Uterus (tissue), 4 donors: ENCODE data around the gene CELA3A. TPM values are rescaled to one million over a fixed set of nuclear protein-coding genes. Genes with fewer than 3 reads are reported as not detected.
"Not testable (repeated sequence)": the region's sequence is repeated elsewhere in the genome, so short reads cannot be mapped to it uniquely, and the experiment has no call there.

Source experiments
- DNase-seq, 2 donors: peaks; one replicate each; pipeline ENCODE4 v3.0.0-alpha.2; 2019 to 2020
- H3K27ac ChIP-seq, 2 donors: fragments of 200-600 bp; sonication (generic); 1 replicate in 1 of 2; 2 replicates in 1 of 2; pipeline ENCODE4 v1.5.1; 2016 to 2018
- H3K27me3 ChIP-seq, 2 donors: fragments of 200-600 bp; sonication (generic); one replicate each; pipeline ENCODE4 v1.5.1; 2018 to 2019; ENCODE audit warnings: control low read depth in 1 of 2
- H3K36me3 ChIP-seq, 2 donors: fragments of 200-600 bp; sonication (generic); one replicate each; pipeline ENCODE4 v1.5.1; 2019; ENCODE audit warnings: control low read depth in 1 of 2
- H3K4me1 ChIP-seq, 2 donors: fragments of 200-600 bp; sonication (generic); one replicate each; pipeline ENCODE4 v1.5.1; 2018 to 2019; ENCODE audit warnings: control low read depth in 1 of 2
- H3K4me3 ChIP-seq, 2 donors: fragments of 200-600 bp; sonication (generic); 1 replicate in 1 of 2; 2 replicates in 1 of 2; pipeline ENCODE4 v1.5.1; 2018 to 2019; ENCODE audit warnings: mild to moderate bottlenecking in 1 of 2
- H3K9me3 ChIP-seq, 2 donors: fragments of 200-600 bp; sonication (generic); one replicate each; pipeline ENCODE4 v1.5.1; 2019; ENCODE audit warnings: control low read depth in 1 of 2
- POLR2A ChIP-seq, 2 donors: fragments of 450-650 bp; IDR thresholded peaks; one replicate each; pipeline ENCODE4 v1.6.1; 2016; ENCODE audit warnings: antibody characterized with exemption in 2 of 2, mild to moderate bottlenecking in 1 of 2, moderate library complexity in 1 of 2
- intact Hi-C: fragments of 100-400 bp; cut with DNase I; formaldehyde crosslinking; loops from one replicate; pipeline ENCODE4 v1.15.1; 2023; ENCODE audit warnings: low total_unique reads
- total RNA-seq, 4 donors: library from RNA; depleted of rRNA in 3 of 4; stranded (reverse); fragments of >200 nt in 3 of 4; gene quantifications; one replicate each; pipeline versions ENCODE4 v1.1.0 to v1.2.4, GENCODE V29; 2014 to 2023
- TF ChIP-seq, protein P1 (sequence below), 4 experiments: fragments of 200-600 bp in 2 of 4; fragments of 450-650 bp in 2 of 4; sonication (generic) in 2 of 4; IDR thresholded peaks; one replicate each; pipeline ENCODE4 v1.5.1; 2016 to 2019; ENCODE audit warnings: antibody characterized with exemption in 4 of 4, mild to moderate bottlenecking in 2 of 4, moderate library complexity in 1 of 4
- donor health status: DM: yes; HTN: yes; CAD: no.

The CELA3A gene
- total RNA-seq, 4 donors from 2014 or later: not detected

GRCh38 chr1:22005261-22006149, 4.0 kb downstream of the CELA3A start:
- DNase-seq, H3K9me3 ChIP-seq, H3K36me3 ChIP-seq, intact Hi-C loops, H3K4me1 ChIP-seq, H3K4me3 ChIP-seq, H3K27me3 ChIP-seq, H3K27ac ChIP-seq: not testable (repeated sequence)

DNA sequence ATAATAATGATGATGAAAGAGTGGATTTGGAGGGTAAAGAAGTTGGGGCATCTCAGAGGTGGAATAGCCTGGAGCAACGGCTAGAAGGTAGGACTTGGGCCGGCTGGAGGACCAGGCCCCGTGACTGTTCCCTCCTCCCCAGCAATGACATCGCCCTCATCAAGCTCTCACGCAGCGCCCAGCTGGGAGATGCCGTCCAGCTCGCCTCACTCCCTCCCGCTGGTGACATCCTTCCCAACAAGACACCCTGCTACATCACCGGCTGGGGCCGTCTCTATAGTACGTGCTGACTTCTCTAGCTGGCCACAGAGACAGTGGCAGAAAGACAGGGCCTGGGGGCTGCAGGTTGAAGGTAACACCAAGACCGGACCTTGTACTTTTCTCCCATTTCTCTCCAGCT, 5.3 kb downstream of the CELA3A start:
- H3K36me3 ChIP-seq, H3K9me3 ChIP-seq, H3K27ac ChIP-seq, DNase-seq, intact Hi-C loops, H3K4me1 ChIP-seq, H3K4me3 ChIP-seq, H3K27me3 ChIP-seq: not testable (repeated sequence)

GRCh38 chr1:22007262-22007661, 5.8 kb downstream of the CELA3A start:
- intact Hi-C loops: not testable (repeated sequence)

DNA sequence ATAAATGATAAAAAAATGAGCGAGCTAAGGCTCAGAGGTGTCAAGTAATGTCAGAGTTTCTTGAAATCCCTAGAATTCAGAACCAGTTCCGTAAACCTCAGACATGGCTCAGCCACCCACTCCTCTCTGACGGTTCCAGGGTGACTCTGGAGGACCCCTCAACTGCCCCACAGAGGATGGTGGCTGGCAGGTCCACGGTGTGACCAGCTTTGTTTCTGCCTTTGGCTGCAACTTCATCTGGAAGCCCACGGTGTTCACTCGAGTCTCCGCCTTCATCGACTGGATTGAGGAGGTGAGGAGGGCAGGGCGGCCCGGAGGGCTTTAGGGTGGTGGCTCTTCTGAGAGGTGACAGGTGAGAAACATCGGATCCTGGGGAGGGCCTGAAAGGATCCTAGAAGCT, 8.1 kb downstream of the CELA3A start:
- H3K27me3 ChIP-seq, H3K4me3 ChIP-seq, H3K36me3 ChIP-seq, intact Hi-C loops, H3K27ac ChIP-seq, H3K9me3 ChIP-seq, H3K4me1 ChIP-seq, DNase-seq: not testable (repeated sequence)

More at GRCh38 chr1:22007262-22007661, 5.8 kb downstream of the CELA3A start:
- H3K27me3 ChIP-seq, DNase-seq, H3K27ac ChIP-seq, H3K36me3 ChIP-seq, H3K9me3 ChIP-seq, H3K4me3 ChIP-seq, H3K4me1 ChIP-seq: not testable (repeated sequence)

- H3K4me1 ChIP-seq, H3K4me3 ChIP-seq, DNase-seq, H3K27me3 ChIP-seq, H3K9me3 ChIP-seq, H3K36me3 ChIP-seq, H3K27ac ChIP-seq, intact Hi-C loops: not testable (repeated sequence)
These were observed 11.3 kb downstream of the CELA3A start for GRCh38 chr1:22012752-22013151.

DNA sequence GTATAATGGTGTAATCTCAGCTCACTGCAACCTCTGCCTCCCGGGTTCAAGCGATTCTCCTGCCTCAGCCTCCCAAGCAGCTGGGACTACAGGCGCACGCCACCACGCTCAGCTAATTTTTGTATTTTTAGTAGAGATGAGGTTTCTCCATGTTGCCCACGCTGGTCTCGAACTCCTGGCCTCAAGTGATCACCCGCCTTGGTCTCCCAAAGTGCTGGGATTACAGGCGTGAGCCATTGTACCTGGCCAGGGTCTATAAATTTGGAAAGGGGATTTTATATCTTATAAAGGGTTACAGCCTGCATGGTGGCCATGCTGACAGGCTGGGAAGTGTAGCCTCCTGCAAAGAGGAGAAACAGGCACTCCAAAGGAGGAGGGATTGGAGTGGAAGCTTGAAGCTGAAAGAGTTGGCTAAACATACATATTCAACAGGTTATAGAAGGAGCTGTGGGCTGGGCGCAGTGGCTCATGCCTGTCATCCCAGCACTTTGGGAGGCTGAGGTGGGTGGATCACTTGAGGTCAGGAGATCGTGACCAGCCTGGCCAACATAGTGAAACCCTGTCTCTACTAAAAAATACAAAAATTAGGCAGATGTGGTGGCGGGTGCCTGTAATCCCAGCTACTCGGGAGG, 13.2 kb downstream of the CELA3A start:
- DNase-seq, intact Hi-C loops: not testable (repeated sequence)

GRCh38 chr1:22018583-22019559, 17.4 kb downstream of the CELA3A start:
- no peak for DNase-seq
- H3K27ac ChIP-seq: no peak overlapping the region

More for the DNA sequence above, 13.2 kb downstream of the CELA3A start:
- H3K4me1 ChIP-seq, H3K9me3 ChIP-seq, H3K36me3 ChIP-seq, H3K27me3 ChIP-seq, H3K27ac ChIP-seq, H3K4me3 ChIP-seq: not testable (repeated sequence)

More at GRCh38 chr1:22018583-22019559, 17.4 kb downstream of the CELA3A start:
- no peaks in the 10 kb centered on the region for H3K4me1 ChIP-seq
- H3K36me3 ChIP-seq: no peaks in the 10 kb centered on the region
- no peaks in the 10 kb centered on the region for H3K27me3 ChIP-seq
- no peak for TF ChIP-seq POLR2A (IDR thresholded peaks at IDR 0.05)
- TF ChIP-seq, protein P1, sequence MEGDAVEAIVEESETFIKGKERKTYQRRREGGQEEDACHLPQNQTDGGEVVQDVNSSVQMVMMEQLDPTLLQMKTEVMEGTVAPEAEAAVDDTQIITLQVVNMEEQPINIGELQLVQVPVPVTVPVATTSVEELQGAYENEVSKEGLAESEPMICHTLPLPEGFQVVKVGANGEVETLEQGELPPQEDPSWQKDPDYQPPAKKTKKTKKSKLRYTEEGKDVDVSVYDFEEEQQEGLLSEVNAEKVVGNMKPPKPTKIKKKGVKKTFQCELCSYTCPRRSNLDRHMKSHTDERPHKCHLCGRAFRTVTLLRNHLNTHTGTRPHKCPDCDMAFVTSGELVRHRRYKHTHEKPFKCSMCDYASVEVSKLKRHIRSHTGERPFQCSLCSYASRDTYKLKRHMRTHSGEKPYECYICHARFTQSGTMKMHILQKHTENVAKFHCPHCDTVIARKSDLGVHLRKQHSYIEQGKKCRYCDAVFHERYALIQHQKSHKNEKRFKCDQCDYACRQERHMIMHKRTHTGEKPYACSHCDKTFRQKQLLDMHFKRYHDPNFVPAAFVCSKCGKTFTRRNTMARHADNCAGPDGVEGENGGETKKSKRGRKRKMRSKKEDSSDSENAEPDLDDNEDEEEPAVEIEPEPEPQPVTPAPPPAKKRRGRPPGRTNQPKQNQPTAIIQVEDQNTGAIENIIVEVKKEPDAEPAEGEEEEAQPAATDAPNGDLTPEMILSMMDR (IDR thresholded peaks at IDR 0.05): no peak
- intact Hi-C loops: no loop called here
- H3K4me3 ChIP-seq: no peak overlapping the region
- no peaks in the 10 kb centered on the region for H3K9me3 ChIP-seq
